Measurements from ENCODE around the gene EPS15. TPM values are rescaled to one million over a fixed set of nuclear protein-coding genes. Genes with fewer than 3 reads are reported as not detected.

EPS15 gene
- total and polyA plus RNA-seq, 12 donors: 31.7 to 180 (median 104) TPM

GRCh38 chr1:51324251-51325010 lies 194.6 kb downstream of the EPS15 start:
- no peak overlapping the region for H3K27ac ChIP-seq
- 92 to 95% (median 92%) methylated on average over 7 of the region's 7 CpGs for WGBS, 4 donors
- intact Hi-C loops (cut with DNase I): no loop called here
- TF ChIP-seq CTCF (IDR thresholded peaks at IDR 0.05) (no peak), POLR2A (IDR thresholded peaks at IDR 0.05) (no peak)
- H3K27me3 ChIP-seq: no peaks in the 10 kb centered on the region
- DNase-seq: no peak
- no peaks in the 10 kb centered on the region for H3K36me3 ChIP-seq (replicated peaks in 1 of 2)
- H3K4me3 ChIP-seq: no peak overlapping the region
- no peaks in the 10 kb centered on the region for H3K9me3 ChIP-seq (replicated peaks in 1 of 3)
- peaks cover 0 to 3% of the 10 kb centered on the region in 2 donors for H3K4me1 ChIP-seq (replicated peaks in 1 of 2)

GRCh38 chr1:51323778-51324177 lies 195.3 kb downstream of the EPS15 start:
- intact Hi-C loops (cut with DNase I): no loop called here
- DNase-seq: no peak
- Histone ChIP-seq H3K4me3 (no peak overlapping the region), H3K27me3 (no peaks in the 10 kb centered on the region), H3K9me3 (replicated peaks in 1 of 3) (no peaks in the 10 kb centered on the region), H3K4me1 (replicated peaks in 1 of 2) (no peaks in the 10 kb centered on the region), H3K27ac (no peak overlapping the region), H3K36me3 (replicated peaks in 1 of 2) (no peaks in the 10 kb centered on the region)
- TF ChIP-seq CTCF (IDR thresholded peaks at IDR 0.05) (no peak), POLR2A (IDR thresholded peaks at IDR 0.05) (no peak)

- WGBS, 4 donors: 88 to 91% (median 90%) methylated on average over 4 of the region's 4 CpGs
- Histone ChIP-seq H3K4me3 (no peak overlapping the region), H3K36me3 (replicated peaks in 1 of 2) (no peaks in the 10 kb centered on the region), H3K27ac (no peak overlapping the region), H3K27me3 (no peaks in the 10 kb centered on the region), H3K9me3 (replicated peaks in 1 of 3) (no peaks in the 10 kb centered on the region), H3K4me1 (replicated peaks in 1 of 2) (no peaks in the 10 kb centered on the region)
- no peak for DNase-seq
- TF ChIP-seq POLR2A (IDR thresholded peaks at IDR 0.05) (no peak), CTCF (IDR thresholded peaks at IDR 0.05) (no peak)
- intact Hi-C loops (cut with DNase I): no loop called here
Observed at GRCh38 chr1:51322417-51323101, 196.5 kb downstream of the EPS15 start.

GRCh38 chr1:51321924-51322280 lies 197.2 kb downstream of the EPS15 start:
- H3K36me3 ChIP-seq (replicated peaks in 1 of 2): no peaks in the 10 kb centered on the region
- H3K4me1 ChIP-seq (replicated peaks in 1 of 2): no peaks in the 10 kb centered on the region
- no peak overlapping the region for H3K4me3 ChIP-seq
- no peak for TF ChIP-seq CTCF (IDR thresholded peaks at IDR 0.05)
- TF ChIP-seq POLR2A (IDR thresholded peaks at IDR 0.05): no peak
- no peak for DNase-seq
- WGBS, 4 donors: 94 to 100% (median 99%) methylated on average over 1 to 2 of the region's 2 CpGs
- no peaks in the 10 kb centered on the region for H3K27me3 ChIP-seq
- no peak overlapping the region for H3K27ac ChIP-seq
- intact Hi-C loops (cut with DNase I): no loop called here
- no peaks in the 10 kb centered on the region for H3K9me3 ChIP-seq (replicated peaks in 1 of 3)

Data from adrenal gland (tissue), 12 donors.